HG02763 (cell line): ENCODE measurements around the gene DUS1L.
"Not testable (repeated sequence)": the region's sequence is repeated elsewhere in the genome, so short reads cannot be mapped to it uniquely, and the experiment has no call there.

Experiments
- ATAC-seq: cut with Tn5 transposase; IDR thresholded peaks from one replicate; pipeline ENCODE4 v1.9.1; 2021; ENCODE audit warnings: mild to moderate bottlenecking, moderate library complexity; ENCODE audit not compliant: unreplicated experiment

Gene DUS1L

DNA sequence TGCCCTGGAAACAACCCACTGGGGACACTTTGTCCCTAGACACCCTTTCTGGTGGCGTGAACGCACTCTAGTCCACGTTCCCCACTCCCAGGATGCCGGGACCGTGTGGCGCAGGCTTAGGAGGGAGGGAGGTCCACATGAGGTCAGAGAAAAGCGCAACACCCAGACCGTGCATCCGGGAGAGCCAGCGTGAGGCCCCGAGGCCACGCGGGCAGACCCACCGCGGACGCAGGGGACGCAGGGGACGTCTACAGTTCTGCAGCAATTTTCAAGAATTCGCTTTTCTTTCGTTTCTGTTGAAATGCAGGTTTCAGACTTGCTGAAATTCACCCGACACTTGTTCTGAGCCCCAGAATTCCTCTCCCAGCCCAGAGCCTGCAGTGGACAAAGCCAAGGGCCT lies 18.7 kb downstream of the DUS1L start:
- ATAC-seq = no peak

DNA sequence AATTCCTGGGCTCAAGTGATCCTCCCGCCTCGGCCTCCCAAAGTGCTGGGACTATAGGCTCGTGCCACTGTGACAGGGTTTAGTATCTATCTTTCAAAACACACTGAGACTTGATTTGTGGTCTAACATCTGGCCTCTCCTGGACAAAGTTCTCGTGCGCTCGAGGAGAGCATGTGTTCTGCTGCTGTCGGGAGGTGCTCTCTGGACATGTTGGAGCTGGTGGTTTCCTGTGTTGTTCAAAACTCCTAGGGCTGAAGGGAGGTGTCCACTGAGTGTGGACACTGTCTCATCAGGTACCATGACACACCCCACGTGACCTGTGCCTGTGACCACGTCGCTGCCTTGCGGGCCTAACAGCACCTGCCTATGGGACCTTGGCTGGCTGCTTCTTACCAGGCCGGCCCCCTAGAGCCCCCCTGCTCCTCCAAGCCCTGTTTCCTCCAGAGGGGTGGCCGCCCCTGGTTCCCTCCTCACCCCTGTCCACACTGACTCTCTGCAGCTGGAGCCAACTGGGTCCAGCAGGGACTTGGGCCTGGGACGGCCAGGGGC lies 19.6 kb downstream of the DUS1L start:
- no peak for ATAC-seq

DNA sequence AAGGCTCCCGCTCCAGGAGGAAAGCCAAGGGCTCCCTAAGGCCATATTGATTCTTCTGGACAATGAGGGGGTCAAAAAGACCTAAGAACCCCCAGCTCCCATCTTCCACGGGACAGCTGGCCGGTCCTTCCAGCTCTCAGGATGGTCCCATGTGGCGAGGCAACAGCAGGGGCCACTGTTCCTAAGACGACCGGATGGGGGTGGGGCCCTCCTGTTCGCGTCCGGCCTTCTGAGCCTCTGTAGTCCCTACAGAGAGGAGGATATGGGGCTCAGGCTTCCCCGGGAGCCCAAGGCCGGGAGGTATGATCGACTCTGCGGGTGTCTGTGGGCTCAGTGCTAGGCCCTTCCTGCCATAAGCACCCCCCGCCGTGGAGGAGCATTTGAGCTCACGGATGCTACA lies 22.1 kb downstream of the DUS1L start:
- ATAC-seq = no peak

DNA sequence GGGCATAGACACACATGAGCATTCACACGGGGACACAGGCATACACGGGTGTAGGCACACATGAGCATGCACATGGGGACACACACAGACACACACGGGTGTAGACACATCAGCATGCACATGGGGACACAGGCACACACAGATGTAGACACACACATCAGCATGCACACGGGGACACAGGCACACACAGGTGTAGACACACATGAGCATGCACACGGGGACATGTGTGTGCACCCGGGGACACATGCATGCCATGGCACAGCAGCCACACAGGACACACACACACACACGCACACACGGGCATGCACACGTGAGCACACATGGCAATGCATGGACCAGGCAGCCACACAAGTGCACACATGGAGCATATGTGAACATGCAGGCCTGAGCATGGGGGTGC lies 23.0 kb downstream of the DUS1L start:
- no peak for ATAC-seq

DNA sequence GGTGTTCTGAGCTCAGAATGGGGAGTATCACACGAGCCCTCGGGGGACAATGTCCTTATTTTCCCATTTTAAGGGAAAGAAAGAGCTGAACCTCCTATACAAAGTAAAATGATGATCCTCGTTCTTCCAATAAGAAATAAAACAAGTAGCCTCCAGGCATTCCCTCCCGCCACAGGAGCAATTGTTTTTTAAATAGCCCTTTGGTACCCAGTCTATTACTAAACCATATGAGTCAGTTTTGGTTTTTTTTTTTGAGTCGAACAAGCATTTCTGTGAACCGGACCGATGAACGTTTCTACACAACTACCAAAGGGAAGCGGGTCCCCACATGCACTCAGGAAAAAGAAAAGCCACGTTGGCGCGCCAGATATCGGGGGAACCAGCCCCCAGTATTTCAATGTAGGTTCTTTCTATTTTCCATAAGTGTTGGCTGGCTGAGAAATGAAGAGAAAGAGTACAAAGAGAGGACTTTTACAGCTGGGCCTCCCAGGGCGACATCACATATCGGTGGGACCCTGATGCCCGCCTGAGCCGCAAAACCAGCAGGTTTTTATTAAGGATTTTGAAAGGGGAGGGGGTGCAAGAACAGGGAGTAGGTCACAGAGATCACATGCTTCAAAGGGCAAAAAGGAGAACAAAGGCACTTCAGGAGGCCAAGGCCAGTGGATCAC lies 24.3 kb downstream of the DUS1L start:
- no peak for ATAC-seq

DNA sequence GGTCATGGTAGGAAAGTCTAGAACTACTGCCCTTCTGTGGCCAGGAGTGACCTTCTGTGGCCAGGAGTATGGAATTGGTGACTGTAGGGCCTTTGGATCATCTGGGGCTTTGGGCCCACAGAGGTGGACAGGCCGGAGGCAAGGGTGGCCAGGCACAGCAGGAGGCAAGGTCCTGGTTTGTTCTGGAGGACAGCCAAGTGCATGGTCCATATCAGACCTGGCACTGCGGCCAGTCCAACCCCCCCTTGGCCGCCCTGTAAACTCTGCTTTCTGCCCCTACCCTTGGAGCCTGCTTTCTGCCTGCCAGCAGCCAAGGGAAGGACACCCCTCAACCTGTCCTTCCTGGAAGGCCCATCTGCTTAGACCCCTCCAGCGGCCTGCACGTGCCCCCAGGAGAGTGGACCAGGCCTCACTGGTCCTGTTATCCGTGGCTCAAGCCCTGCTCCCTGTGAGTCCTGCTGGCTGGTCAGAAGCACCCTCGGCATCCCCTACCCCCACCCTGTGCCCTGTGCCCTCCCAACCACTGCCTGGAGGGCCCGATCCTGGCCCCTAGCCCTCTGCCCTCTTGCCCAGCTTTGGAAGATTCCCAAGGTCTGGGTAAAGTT lies 25.8 kb downstream of the DUS1L start:
- no peak for ATAC-seq

DNA sequence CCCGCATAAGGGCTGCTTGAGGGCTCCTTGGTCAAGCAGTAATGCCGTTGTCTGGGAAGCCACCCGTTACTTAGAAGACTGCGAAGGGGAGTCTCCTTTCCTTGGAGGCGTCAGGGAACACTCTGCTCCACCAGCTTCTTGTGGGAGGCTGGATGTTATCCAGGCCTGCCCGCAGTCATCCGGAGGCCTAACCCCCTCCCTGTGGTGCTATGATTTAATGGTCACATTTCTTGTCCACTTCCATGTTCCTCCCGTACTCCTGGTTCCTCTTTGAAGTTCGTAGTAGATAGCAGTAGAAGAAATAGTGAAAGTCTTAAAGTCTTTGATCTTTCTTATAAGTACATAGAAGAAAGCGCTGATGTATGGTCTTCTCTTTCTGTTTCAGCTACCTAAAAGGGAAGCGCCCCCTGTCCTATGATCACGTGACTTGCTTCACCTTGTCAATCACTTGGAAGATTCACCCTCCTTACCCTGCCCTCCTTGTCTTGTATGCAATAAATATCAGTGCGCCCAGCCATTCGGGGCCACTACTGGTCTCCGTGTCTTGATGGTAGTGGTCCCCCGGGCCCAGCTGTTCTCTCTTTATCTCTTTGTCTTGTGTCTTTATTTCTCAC lies 26.7 kb downstream of the DUS1L start:
- ATAC-seq = not testable (repeated sequence)

DNA sequence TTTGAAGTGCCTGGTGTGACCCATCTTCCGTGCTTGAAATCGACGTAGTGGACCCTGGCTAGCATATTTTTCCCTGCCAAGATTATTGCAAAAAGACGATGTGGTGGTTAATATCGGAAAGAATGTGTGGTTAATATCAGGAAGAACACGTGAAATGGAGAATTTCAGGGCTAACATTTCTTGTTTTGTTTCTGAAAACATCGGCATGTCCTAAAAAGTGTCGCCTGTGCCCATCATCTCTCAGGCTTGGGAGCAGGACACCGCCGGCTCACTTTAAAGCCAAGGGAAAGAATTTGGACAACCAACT lies 27.8 kb downstream of the DUS1L start:
- no peak for ATAC-seq

DNA sequence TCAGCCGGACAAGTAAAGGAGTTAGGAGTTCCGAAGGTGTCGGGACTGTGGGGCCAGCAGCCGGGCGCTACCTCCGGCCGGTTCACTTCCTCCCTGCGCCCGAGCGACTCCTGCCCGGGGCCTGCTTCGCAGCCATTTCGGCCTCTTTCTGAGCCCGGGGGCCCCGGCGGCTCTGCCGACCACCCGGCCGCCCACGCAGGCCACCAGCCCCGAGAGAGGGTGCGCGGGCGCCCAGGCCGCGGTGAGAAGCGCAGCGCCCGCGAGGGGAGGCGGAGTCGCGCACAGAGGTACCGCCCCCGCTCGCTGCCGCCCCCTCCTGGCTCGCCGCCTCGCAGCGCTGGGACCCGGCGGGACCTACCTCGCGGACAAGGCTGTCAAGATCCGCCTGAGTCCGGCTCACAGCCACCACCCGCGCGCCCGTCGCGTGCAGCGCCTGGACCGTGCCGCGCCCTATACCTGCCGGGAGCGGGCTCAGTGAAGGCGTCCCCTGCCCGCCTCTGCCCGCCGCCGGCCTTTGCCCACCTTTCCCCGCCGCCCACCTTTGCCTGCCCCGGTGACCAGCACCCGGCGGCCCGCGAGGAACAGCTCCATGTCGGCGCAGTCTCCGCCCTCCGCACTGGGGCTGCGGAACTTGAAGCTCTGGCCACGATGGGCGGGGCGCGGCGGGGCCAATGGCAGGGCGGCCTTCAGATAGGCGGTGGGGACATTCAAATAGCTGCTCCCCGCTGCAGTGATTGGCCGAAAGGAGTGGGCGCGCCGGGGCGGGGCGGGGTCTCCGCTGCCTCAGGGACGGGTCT lies 28.3 kb downstream of the DUS1L start, which contains the start of gene DCXR:
DCXR (minus strand) TSS at position 606 of the 797 bp plus-strand sequence; CDS start at position 591, 15 bp downstream.
- peak; percentile 88 for ATAC-seq

DNA sequence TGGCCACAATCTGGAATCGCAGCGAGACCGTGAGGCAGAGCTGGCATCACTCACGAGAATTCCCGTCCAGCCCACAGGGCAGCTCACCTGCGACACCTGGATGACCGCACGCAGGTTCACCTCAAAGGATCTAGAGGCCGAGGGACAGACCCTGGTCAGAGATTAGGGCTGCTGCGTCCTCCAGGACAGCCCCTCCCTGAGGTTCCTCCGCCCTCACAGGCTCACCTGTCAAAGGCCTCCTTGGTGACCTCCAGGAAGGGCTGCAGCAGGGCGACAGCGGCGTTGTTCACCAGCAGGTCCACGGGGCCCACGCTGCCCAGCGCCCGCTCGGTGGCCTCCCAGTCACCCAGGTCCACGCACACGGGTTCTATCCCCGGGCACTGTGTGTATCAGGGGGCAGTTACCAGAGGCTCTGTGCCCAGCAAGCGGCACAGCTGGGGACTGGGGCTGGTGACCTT lies 28.9 kb downstream of the DUS1L start:
- no peak for ATAC-seq

DNA sequence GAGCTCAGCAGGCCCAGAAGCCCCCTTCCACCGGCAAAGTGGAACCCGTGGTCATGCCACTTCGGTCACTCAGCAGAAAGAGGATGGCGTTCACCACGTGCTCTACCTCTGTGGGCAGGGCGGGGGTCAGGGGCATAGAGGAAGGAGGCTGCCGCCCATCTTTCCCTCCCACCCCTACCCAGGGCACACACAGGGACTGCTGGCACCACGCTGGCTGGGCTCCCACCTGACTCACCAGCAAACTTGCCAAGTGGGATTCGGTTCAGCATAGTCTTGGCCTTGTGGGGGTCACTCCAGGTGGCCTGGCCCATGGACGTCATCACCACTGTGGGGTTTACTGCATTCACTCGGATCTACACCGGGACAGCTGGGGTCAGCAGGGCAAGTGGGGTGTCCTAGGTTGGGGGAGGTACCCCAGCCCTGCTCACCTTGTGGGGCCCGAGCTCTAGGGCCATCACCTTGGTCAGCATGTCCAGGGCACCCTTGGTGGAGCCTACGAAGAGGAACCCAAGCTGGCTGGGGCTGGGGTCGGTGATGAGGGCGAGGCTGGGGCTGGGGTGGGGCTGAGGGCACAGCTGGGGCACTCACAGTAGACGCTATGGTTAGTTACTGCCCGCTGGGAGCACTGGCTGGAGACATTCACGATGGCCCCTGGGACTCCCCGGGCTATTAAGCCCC lies 29.5 kb downstream of the DUS1L start:
- ATAC-seq = no peak

DNA sequence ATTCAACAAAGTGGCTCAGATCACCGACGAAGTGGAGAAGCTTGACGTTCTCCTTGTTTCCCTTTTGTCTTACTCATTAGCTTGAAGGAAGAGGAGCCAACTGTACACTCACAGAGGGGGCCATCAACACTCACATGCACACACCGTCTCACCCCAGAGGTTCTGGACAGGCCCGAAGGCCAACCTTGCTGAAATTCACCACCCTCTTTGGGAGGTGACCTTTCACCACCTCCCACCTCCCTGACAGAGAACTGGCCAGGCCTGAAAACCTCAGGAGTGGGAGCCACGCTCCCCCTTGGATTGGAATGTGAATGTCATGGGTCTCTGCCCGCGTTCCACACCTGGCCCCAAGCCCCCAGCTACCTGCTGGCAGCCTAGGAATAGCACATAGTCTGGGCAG lies 30.1 kb downstream of the DUS1L start:
- ATAC-seq = no peak

DNA sequence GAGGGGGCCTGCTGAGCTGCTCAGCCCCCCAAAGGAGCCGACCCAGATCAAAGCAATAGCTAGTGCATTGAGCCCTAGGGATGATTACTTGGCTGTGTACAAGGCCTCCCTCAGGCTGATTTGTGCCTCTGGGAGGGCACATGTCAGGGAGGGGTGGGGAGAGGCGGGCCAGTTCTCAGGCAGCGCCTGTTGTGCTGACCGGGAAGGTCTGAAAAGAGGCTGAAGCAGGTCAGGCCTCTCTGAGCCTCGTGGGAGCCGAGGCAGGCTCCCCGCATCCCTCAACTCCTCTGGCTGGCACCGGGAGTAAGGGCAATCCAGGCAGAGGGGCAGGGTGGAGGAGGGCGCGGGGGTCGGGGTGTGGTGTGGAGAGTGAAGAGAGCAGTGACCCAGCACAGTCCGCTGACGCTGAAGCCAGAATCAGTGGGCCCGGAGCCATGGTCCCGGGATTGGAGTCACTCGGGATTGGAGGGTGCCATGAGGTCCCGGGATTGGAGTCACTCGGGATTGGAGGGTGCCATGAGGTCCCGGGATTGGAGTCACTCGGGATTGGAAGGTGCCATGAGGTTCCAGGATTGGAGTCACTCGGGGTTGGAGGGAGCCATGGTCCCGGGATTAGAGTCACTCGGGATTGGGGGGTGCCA lies 31.1 kb downstream of the DUS1L start:
- ATAC-seq = no peak

DNA sequence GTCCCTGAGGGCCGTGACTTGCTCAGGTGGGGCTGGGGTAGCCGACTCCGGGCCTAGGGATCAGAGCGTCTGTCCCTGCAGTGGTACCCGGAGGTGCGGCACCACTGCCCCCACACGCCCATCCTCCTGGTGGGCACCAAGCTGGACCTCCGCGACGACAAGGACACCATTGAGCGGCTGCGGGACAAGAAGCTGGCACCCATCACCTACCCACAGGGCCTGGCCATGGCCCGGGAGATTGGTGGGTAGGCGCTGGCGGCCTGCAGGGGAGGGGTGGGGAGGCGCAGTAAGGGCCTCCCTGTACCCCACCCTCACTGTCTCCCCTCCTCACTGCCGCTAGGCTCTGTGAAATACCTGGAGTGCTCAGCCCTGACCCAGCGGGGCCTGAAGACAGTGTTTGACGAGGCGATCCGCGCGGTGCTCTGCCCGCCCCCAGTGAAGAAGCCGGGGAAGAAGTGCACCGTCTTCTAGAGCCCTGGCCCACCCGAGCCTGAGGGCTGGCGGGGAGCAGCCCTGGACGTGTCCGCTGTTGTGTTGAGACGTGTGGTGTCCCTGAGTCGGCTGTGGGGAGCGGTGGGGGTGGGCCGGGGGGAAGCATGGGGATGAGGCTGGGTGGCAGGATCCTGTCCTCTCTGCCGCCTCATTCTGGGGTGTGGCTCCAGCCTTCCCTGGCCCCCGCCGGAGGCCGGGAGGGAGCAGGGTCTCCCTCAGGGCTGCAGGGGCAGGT lies 32.1 kb downstream of the DUS1L start:
- ATAC-seq = no peak

DNA sequence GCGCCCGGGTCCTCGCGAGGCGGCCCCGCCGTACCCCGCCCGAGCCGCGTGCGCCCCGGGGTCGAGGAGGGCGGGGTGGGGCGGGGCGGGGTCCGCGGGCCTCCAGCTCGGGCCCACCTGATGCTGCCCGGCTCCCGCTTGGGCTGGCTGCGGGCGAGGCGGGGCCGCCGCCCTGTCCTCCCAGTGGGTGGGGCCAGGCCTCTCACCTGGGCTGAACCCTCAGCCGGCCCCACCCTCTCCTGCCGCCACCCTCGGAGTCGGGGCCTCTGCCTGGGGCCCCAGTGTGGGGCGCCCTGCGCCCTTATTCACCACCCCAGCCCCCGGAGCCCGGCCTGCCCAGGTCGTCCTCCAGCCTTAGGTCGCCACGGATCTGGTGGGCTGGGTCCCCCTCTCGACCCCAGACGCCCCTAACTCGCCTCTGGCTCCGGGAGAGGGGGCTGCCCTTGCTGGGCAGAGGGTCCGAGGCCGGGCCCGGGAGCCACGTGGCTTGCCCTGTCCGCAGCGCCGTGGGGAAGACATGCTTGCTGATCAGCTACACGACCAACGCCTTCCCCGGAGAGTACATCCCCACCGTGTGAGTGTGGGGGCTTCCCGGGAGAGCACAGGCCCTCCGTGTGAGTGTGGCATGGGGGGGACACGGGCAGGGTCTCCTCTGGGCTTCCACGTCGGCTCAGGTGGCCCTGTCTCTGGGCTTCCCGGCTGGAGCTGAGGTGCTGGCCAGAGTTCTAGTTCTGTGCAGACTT lies 33.5 kb downstream of the DUS1L start:
- ATAC-seq = no peak

DNA sequence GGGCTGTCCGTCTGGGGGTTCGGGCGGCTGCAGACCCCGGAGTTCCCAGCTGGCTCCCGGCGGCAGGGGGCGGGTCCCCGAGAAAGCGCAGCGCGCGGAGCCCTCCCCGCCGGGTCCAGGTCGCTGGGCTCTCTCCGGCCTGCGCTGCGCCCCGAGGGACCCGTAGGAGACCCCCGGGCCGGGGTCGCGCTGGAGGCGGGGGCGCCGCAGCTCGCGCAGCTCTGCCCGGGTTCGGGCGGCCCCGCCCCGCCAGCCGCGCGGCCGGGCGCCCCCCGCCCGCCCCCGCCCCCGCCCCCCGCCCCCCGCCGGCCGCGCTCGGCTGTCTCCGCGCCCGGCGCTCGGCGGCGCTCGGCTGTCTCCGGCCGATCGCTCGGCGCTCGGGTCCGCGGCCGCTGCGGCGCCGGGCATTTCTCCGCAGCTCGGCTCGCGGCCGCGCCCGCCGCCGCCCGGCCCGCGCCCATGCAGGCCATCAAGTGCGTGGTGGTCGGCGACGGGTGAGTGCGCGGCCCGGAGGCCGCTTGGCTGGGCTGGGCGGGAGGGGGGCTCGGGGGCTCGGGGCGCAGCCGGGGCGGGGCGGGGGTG lies 34.2 kb downstream of the DUS1L start, which contains the start of gene RAC3:
RAC3 (plus strand) TSS at position 376 of the 582 bp plus-strand sequence; CDS start at position 460, 84 bp downstream.
- ATAC-seq = no peak

DNA sequence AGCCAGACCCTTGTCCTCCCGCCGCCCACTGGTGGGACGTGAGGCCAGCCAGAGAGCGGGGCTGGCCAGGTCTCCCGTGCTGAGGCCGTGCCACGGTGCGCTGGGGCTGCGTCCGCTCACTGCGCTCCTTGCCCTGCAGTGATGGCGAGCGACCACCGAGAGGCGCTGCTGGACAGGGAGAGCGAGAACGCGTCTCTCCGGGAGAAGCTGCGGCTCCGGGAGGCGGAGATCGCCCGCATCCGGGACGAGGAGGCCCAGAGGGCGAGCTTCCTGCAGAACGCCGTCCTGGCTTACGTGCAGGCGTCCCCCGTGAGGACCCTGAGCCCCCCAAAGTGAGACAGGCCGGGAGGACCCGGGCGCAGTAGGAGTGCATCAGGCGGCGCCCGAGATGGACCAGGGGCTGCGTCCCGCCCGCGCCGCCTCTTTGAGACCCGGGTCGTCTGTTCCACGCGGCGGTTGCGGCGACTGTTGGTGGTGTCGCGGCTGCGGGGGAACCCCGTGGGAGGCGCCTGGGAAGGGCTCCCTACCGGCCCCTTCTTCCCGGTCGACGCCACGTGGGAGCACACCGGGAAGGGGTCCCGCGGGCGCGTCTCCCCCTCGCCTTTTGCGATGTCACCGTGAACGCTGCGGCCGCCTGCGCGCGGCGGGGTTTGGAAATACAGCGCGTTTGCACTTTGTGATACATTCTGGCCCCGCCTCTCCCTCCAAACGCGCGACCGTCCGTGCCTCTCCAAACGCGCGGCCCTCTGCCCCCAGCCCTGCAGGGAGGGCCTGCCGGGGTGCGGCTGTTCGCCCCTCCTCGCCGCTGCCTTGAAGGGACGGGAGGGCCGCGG lies 34.9 kb downstream of the DUS1L start:
- ATAC-seq = no peak
